ENCODE data around the gene CPB2.

CPB2 gene, protein sequence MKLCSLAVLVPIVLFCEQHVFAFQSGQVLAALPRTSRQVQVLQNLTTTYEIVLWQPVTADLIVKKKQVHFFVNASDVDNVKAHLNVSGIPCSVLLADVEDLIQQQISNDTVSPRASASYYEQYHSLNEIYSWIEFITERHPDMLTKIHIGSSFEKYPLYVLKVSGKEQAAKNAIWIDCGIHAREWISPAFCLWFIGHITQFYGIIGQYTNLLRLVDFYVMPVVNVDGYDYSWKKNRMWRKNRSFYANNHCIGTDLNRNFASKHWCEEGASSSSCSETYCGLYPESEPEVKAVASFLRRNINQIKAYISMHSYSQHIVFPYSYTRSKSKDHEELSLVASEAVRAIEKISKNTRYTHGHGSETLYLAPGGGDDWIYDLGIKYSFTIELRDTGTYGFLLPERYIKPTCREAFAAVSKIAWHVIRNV

DNA sequence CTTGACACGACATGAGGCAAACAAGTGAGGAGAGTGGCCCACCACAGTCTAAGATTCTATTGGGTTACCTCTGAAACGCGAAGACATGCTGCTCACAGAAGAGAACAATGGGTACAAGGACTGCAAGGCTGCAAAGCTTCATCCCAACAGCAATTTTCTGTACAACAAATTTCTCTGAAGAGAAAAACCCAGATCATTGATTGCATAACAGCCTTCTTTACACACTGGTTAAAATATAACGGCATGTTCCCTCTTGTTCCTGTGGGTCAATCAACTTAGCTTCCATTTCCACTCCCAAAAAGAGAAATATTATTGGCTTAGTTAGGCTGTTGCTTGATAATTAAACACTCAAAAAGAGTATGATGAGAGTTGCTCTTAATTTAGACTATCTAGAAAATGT is at the start of gene CPB2:
CPB2 (minus strand) TSS at position 166 of the 400 bp plus-strand sequence; CDS start at position 142, 24 bp downstream.
- no peak within 1 kb of the TSS for H3K4me2 ChIP-seq (ENCODE audit: insufficient read depth, low read length)
- no peak for ATAC-seq (ENCODE audit: insufficient read depth, low read depth)
- no peak within 1 kb of the TSS for H2AFZ ChIP-seq (ENCODE audit: low read depth, low read length)
- no peak for DNase-seq
- no peak within 1 kb of the TSS for H3K9ac ChIP-seq (ENCODE audit: low read depth, low read length)
- TF ChIP-seq EZH2 (IDR thresholded peaks at IDR 0.05; ENCODE audit: borderline replicate concordance, low read depth, low read length, severe bottlenecking), result no peak
- no peak for TF ChIP-seq CTCF (IDR thresholded peaks at IDR 0.05; ENCODE audit: borderline replicate concordance, extremely low read depth, low read length, poor library complexity, severe bottlenecking)
- H3K27me3 ChIP-seq (ENCODE audit: insufficient read depth, low read length, poor library complexity), result no peaks in the 10 kb centered on the region
- H3K9me3 ChIP-seq (ENCODE audit: insufficient read depth, low read length, severe bottlenecking), result no peaks in the 10 kb centered on the region
- H4K20me1 ChIP-seq (ENCODE audit: insufficient read depth, low read length), result no peaks in the 10 kb centered on the region
- H3K4me1 ChIP-seq (ENCODE audit: insufficient read depth, low read length), result no peaks in the 10 kb centered on the region
- no peak within 1 kb of the TSS for H3K4me3 ChIP-seq (ENCODE audit: low read depth in 1 of 2, low read length in 2 of 2)
- H3K27ac ChIP-seq (ENCODE audit: low read length), result no peak within 1 kb of the TSS
- H3K79me2 ChIP-seq (ENCODE audit: insufficient read depth, low read length), result no peaks in the 10 kb centered on the region
- no peaks in the 10 kb centered on the region for H3K36me3 ChIP-seq (ENCODE audit: insufficient read depth, low read length)

DNA sequence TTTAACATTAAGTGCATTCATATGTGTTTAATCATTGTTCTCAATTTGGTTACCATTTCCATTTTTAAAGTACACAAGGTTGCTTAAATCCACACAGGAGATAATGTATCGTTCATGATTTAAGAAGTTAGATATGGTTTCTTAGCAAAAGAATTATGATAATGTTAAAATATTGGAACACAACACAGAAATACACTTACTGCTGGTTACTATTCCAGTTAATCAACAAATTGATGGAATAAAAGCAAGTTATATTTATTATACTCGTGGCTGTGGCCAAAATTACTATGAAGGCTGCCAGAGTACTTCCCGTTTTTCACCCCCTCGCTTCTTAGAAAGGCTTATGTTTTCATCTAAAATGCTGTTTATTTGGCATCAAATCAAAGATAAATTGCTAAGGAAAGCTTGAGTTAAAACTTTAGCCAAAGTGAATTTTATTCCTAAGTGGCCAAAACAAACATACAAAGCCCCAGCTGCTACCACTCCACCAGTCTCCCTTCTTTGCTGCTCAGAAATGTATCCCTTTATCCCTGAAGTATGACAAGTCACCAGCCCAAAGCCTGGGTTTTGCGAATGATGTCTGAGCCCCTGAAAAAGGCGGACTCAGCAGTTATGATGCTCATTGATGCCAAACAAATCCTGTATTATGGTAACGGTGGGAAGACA is 49.4 kb upstream of the CPB2 start:
- DNase-seq (no peak), ATAC-seq (ENCODE audit: insufficient read depth, low read depth) (no peak)
- Histone ChIP-seq H4K20me1 (ENCODE audit: insufficient read depth, low read length) (peaks cover 15% of the 10 kb centered on the region), H3K27ac (ENCODE audit: low read length) (no peak overlapping the region), H3K27me3 (ENCODE audit: insufficient read depth, low read length, poor library complexity) (no peaks in the 10 kb centered on the region), H3K36me3 (ENCODE audit: insufficient read depth, low read length) (peaks cover 96% of the 10 kb centered on the region), H3K9ac (ENCODE audit: low read depth, low read length) (no peak overlapping the region), H3K79me2 (ENCODE audit: insufficient read depth, low read length) (peaks cover 26% of the 10 kb centered on the region), H3K4me3 (ENCODE audit: low read depth in 1 of 2, low read length in 2 of 2) (no peak overlapping the region), H3K9me3 (ENCODE audit: insufficient read depth, low read length, severe bottlenecking) (no peaks in the 10 kb centered on the region), H3K4me2 (ENCODE audit: insufficient read depth, low read length) (no peak overlapping the region), H3K4me1 (ENCODE audit: insufficient read depth, low read length) (no peaks in the 10 kb centered on the region), H2AFZ (ENCODE audit: low read depth, low read length) (no peak overlapping the region)
- TF ChIP-seq CTCF (IDR thresholded peaks at IDR 0.05; ENCODE audit: borderline replicate concordance, extremely low read depth, low read length, poor library complexity, severe bottlenecking) (no peak), EZH2 (IDR thresholded peaks at IDR 0.05; ENCODE audit: borderline replicate concordance, low read depth, low read length, severe bottlenecking) (no peak)

DNA sequence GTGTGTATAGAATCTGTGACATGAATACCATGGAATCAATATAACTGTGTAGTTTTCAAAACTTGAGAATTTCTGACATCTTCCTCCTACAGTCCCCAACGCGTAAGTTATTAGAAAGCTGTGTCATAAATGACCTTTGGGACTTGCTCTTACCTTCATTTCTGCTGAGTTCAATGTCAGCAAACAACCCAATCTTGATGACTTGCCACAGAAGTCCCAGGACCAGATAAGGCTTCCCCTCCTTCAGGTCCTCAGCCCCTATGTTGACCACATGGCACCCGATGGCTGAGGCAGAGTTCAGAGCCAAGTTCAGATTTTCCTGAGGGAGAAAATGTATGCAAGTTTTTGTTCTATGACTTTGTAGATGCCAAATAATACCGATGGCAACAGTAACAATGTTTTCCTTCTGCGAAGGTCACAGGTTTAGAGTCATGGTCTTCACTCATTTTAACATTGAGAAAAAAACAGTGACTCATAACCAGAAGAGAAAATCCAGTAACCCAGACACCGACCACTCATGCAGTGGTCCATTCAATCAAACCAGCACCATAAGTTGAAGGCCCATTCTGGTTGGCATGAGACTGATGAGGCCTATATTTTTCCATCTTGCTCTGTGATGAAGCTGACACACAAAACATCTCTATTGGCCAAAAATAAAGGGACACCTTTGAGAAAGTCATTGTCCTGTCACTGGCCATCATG is 47.9 kb upstream of the CPB2 start:
- Histone ChIP-seq H3K27me3 (ENCODE audit: insufficient read depth, low read length, poor library complexity) (no peaks in the 10 kb centered on the region), H3K4me3 (ENCODE audit: low read depth in 1 of 2, low read length in 2 of 2) (no peak overlapping the region), H3K9ac (ENCODE audit: low read depth, low read length) (no peak overlapping the region), H3K27ac (ENCODE audit: low read length) (no peak overlapping the region), H3K36me3 (ENCODE audit: insufficient read depth, low read length) (peaks cover 95% of the 10 kb centered on the region), H3K79me2 (ENCODE audit: insufficient read depth, low read length) (peaks cover 11% of the 10 kb centered on the region), H3K4me1 (ENCODE audit: insufficient read depth, low read length) (no peaks in the 10 kb centered on the region), H3K4me2 (ENCODE audit: insufficient read depth, low read length) (no peak overlapping the region), H3K9me3 (ENCODE audit: insufficient read depth, low read length, severe bottlenecking) (no peaks in the 10 kb centered on the region), H2AFZ (ENCODE audit: low read depth, low read length) (no peak overlapping the region), H4K20me1 (ENCODE audit: insufficient read depth, low read length) (peaks cover 7% of the 10 kb centered on the region)
- no peak for DNase-seq
- ATAC-seq (ENCODE audit: insufficient read depth, low read depth), result no peak
- no peak for TF ChIP-seq CTCF (IDR thresholded peaks at IDR 0.05; ENCODE audit: borderline replicate concordance, extremely low read depth, low read length, poor library complexity, severe bottlenecking)
- no peak for TF ChIP-seq EZH2 (IDR thresholded peaks at IDR 0.05; ENCODE audit: borderline replicate concordance, low read depth, low read length, severe bottlenecking)

All from DND-41 (cell line).